H9 (cell line): ENCODE data around the gene PROCA1. TPM values are rescaled to one million over a fixed set of nuclear protein-coding genes. Genes with fewer than 3 reads are reported as not detected.

Experiments
- DNase-seq: peaks from one replicate; pipeline ENCODE4 v3.0.0-alpha.2; 2017
- H2AFZ ChIP-seq: one replicate; pipeline ENCODE4 v1.6.1; 2013; ENCODE audit warnings: mild to moderate bottlenecking, low read length, control low read depth, moderate library complexity
- H2AK5ac ChIP-seq: 2 replicates; pipeline ENCODE4 v1.6.1; 2013; ENCODE audit warnings: low read length, control low read depth, mixed read lengths; ENCODE audit not compliant: insufficient read length
- H2BK120ac ChIP-seq: one replicate; pipeline ENCODE4 v1.6.1; 2013; ENCODE audit warnings: low read depth, mild to moderate bottlenecking, low read length, control low read depth, inconsistent platforms; ENCODE audit not compliant: poor library complexity, severe bottlenecking
- H2BK12ac ChIP-seq: 2 replicates; pipeline ENCODE4 v1.6.1; 2013; ENCODE audit warnings: low read length, control low read depth, mixed read lengths, low read depth; ENCODE audit not compliant: insufficient read length
- H2BK15ac ChIP-seq: 2 replicates; pipeline ENCODE4 v1.6.1; 2013; ENCODE audit warnings: low read depth, low read length, control low read depth
- H2BK20ac ChIP-seq: one replicate; pipeline ENCODE4 v1.6.1; 2013; ENCODE audit warnings: low read depth, mild to moderate bottlenecking, low read length, control low read depth, inconsistent platforms; ENCODE audit not compliant: poor library complexity, severe bottlenecking
- H2BK5ac ChIP-seq: 2 replicates; pipeline ENCODE4 v1.6.1; 2013; ENCODE audit warnings: low read length, control low read depth, mixed read lengths; ENCODE audit not compliant: insufficient read length
- H3K14ac ChIP-seq: 2 replicates; pipeline ENCODE4 v1.6.1; 2013; ENCODE audit warnings: low read length, control low read depth; ENCODE audit not compliant: insufficient read depth
- H3K18ac ChIP-seq: 2 replicates; pipeline ENCODE4 v1.6.1; 2013; ENCODE audit warnings: low read depth, mild to moderate bottlenecking, mixed read lengths, low read length, control low read depth; ENCODE audit not compliant: insufficient read length
- H3K23ac ChIP-seq: 2 replicates; pipeline ENCODE4 v1.6.1; 2013; ENCODE audit warnings: low read length, control low read depth, mixed read lengths, low read depth; ENCODE audit not compliant: insufficient read length
- H3K23me2 ChIP-seq: 2 replicates; pipeline ENCODE4 v1.6.1; 2013; ENCODE audit warnings: low read depth, mild to moderate bottlenecking, mixed read lengths, low read length, control low read depth; ENCODE audit not compliant: insufficient read length, poor library complexity, severe bottlenecking
- H3K27ac ChIP-seq: 2 replicates; pipeline ENCODE4 v1.5.1; 2013; ENCODE audit warnings: low read length, control low read depth, mixed read lengths, low read depth; ENCODE audit not compliant: insufficient read length
- H3K27me3 ChIP-seq: 2 replicates; pipeline ENCODE4 v1.6.1; 2013; ENCODE audit warnings: low read length, control low read depth, inconsistent platforms; ENCODE audit not compliant: insufficient read depth
- H3K4ac ChIP-seq: 2 replicates; pipeline ENCODE4 v1.6.1; 2013; ENCODE audit warnings: low read depth, mild to moderate bottlenecking, control low read depth, inconsistent platforms, low read length, moderate library complexity
- H3K4me1 ChIP-seq: 2 replicates; pipeline ENCODE4 v1.6.1; 2013; ENCODE audit warnings: low read length, control low read depth, inconsistent platforms; ENCODE audit not compliant: insufficient read depth
- H3K4me2 ChIP-seq: 2 replicates; pipeline ENCODE4 v1.6.1; 2013; ENCODE audit warnings: low read length, control low read depth, mixed read lengths; ENCODE audit not compliant: insufficient read length, insufficient read depth
- H3K56ac ChIP-seq: 2 replicates; pipeline ENCODE4 v1.6.1; 2013; ENCODE audit warnings: low read depth, mild to moderate bottlenecking, mixed read lengths, low read length, control low read depth; ENCODE audit not compliant: insufficient read length
- H3K79me1 ChIP-seq: 2 replicates; pipeline ENCODE4 v1.6.1; 2013; ENCODE audit warnings: low read depth, mild to moderate bottlenecking, moderate library complexity, low read length, control low read depth, inconsistent platforms; ENCODE audit not compliant: insufficient read depth, poor library complexity, severe bottlenecking
- H3K79me2 ChIP-seq: 2 replicates; pipeline ENCODE4 v1.6.1; 2013; ENCODE audit warnings: low read length, control low read depth, inconsistent platforms; ENCODE audit not compliant: insufficient read depth
- H3K9ac ChIP-seq: 2 replicates; pipeline ENCODE4 v1.6.1; 2013; ENCODE audit warnings: low read length, control low read depth, mixed read lengths; ENCODE audit not compliant: insufficient read length; ENCODE audit errors: extremely low read depth
- H3K9me3 ChIP-seq: one replicate; pipeline ENCODE4 v1.6.1; 2013; ENCODE audit warnings: low read depth, low read length, inconsistent platforms; ENCODE audit not compliant: control insufficient read depth
- H3T11ph ChIP-seq: one replicate; pipeline ENCODE4 v1.6.1; 2013; ENCODE audit warnings: mild to moderate bottlenecking, low read length, control low read depth, inconsistent platforms
- H4K20me1 ChIP-seq: one replicate; pipeline ENCODE4 v1.6.1; 2013; ENCODE audit not compliant: control insufficient read depth, insufficient read length, insufficient read depth
- H4K5ac ChIP-seq: 2 replicates; pipeline ENCODE4 v1.6.1; 2013; ENCODE audit warnings: low read depth, mild to moderate bottlenecking, mixed read lengths, low read length, control low read depth; ENCODE audit not compliant: insufficient read length
- H4K8ac ChIP-seq: replicated peaks from 2 replicates; pipeline ENCODE4 v1.6.1; 2013; ENCODE audit warnings: low read length, control low read depth, mixed read lengths, low read depth; ENCODE audit not compliant: insufficient read length
- H4K91ac ChIP-seq: 2 replicates; pipeline ENCODE4 v1.6.1; 2013; ENCODE audit warnings: low read depth, mild to moderate bottlenecking, moderate library complexity, mixed read lengths, low read length, control low read depth; ENCODE audit not compliant: insufficient read length
- H3K27ac Mint-ChIP-seq, 3 experiments: 2 replicates in 2 of 3; 3 replicates in 1 of 3; pipeline ENCODE4 v1.8.0; 2020 to 2021; ENCODE audit warnings: mixed read lengths in 3 of 3, mild to moderate bottlenecking in 1 of 3, moderate library complexity in 1 of 3
- H3K27me3 Mint-ChIP-seq: 2 replicates; pipeline ENCODE4 v1.8.0; 2021; ENCODE audit warnings: low read depth, mild to moderate bottlenecking, moderate library complexity, mixed read lengths
- H3K36me3 Mint-ChIP-seq, 3 experiments: 2 replicates in 2 of 3; 3 replicates in 1 of 3; pipeline ENCODE4 v1.8.0; 2020 to 2021; ENCODE audit warnings: low read depth in 3 of 3, mixed read lengths in 3 of 3; ENCODE audit not compliant: insufficient read depth in 1 of 3
- H3K4me1 Mint-ChIP-seq, 2 experiments: 2 replicates each; pipeline ENCODE4 v1.8.0; 2020; ENCODE audit warnings: mixed read lengths in 2 of 2
- H3K4me3 Mint-ChIP-seq, 2 experiments: 2 replicates in 1 of 2; 3 replicates in 1 of 2; pipeline ENCODE4 v1.8.0; 2020 to 2021; ENCODE audit warnings: mild to moderate bottlenecking in 2 of 2, mixed read lengths in 2 of 2, moderate library complexity in 1 of 2
- H3K9me3 Mint-ChIP-seq, 2 experiments: 2 replicates in 1 of 2; 3 replicates in 1 of 2; pipeline ENCODE4 v1.8.0; 2020; ENCODE audit warnings: mild to moderate bottlenecking in 2 of 2, mixed read lengths in 2 of 2, moderate library complexity in 1 of 2
- WGBS: extraction: QIAGEN DNeasy Blood & Tissue Kit; methylation state at CpG from one replicate; pipeline ENCODE4 v1.1.7; 2013; ENCODE audit warnings: missing lambda C conversion rate, low lambda C conversion rate, mixed read lengths; ENCODE audit not compliant: insufficient read length; ENCODE audit errors: extremely low coverage; 5-methylcytosine and 5-hydroxymethylcytosine counted together
- total RNA-seq: library from RNA; stranded (reverse); gene quantifications from 2 replicates; pipeline ENCODE4 v1.2.1, GENCODE V29; 2021
- TF ChIP-seq, protein P1 (sequence below): fragments of 200-600 bp; sonication (generic); conservative IDR thresholded peaks from 3 replicates; pipeline ENCODE4 v1.8.0; 2021; ENCODE audit warnings: antibody characterized with exemption, mild to moderate bottlenecking

The PROCA1 gene
- total RNA-seq, 1 experiment from 2014 or later: 15.0 TPM

DNA sequence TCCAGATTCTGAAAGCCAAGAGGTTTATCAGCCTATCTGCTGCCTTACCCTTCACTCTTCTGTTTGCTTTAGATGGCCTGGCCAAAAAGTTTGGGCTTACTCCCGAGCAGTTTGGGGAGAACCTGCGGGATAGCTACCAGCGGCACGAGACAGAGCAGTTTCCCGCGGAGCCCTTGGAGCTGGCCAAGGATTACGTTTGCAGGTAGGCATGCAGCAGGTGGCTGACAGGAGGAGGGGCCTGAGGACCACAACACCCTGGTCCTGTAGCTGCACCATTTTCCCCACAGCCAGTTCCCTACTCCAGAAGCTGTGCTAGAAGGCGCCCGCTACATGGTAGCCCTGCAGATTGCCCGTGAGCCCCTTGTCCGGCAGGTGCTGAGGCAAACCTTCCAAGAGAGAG is 29.0 kb downstream of the PROCA1 start:
- H4K8ac ChIP-seq: no peak overlapping the region
- no peak overlapping the region for H2BK5ac ChIP-seq
- DNase-seq: no peak
- no peaks in the 10 kb centered on the region for H3K79me1 ChIP-seq
- no peak overlapping the region for H3K14ac ChIP-seq
- no peak overlapping the region for H3K23ac ChIP-seq
- no peaks in the 10 kb centered on the region for H3K4me1 ChIP-seq
- no peak overlapping the region for H4K5ac ChIP-seq
- no peak overlapping the region for H3K18ac ChIP-seq
- no peak overlapping the region for H2AFZ ChIP-seq
- no peak overlapping the region for H2BK15ac ChIP-seq
- no peaks in the 10 kb centered on the region for H4K20me1 ChIP-seq
- H3T11ph ChIP-seq: no peak overlapping the region
- H3K4me2 ChIP-seq: no peak overlapping the region
- H3K9me3 ChIP-seq: no peaks in the 10 kb centered on the region
- no peak overlapping the region for H2BK20ac ChIP-seq
- no peak overlapping the region for H2BK120ac ChIP-seq
- Mint-ChIP-seq H3K4me3 (no peak overlapping the region), H3K27me3 (no peaks in the 10 kb centered on the region), H3K27ac (no peak overlapping the region), H3K9me3 (no peaks in the 10 kb centered on the region), H3K4me1 (no peaks in the 10 kb centered on the region), H3K36me3 (peaks cover 60 to 95% (median 88%) of the 10 kb centered on the region in 3 experiments; a peak in 6 of 7 replicates)
- no CpG with 5 or more reads among the region's 11 CpGs for WGBS
- no peak overlapping the region for H3K9ac ChIP-seq
- no peak overlapping the region for H3K56ac ChIP-seq
- no peak overlapping the region for H2AK5ac ChIP-seq
- TF ChIP-seq, protein P1, sequence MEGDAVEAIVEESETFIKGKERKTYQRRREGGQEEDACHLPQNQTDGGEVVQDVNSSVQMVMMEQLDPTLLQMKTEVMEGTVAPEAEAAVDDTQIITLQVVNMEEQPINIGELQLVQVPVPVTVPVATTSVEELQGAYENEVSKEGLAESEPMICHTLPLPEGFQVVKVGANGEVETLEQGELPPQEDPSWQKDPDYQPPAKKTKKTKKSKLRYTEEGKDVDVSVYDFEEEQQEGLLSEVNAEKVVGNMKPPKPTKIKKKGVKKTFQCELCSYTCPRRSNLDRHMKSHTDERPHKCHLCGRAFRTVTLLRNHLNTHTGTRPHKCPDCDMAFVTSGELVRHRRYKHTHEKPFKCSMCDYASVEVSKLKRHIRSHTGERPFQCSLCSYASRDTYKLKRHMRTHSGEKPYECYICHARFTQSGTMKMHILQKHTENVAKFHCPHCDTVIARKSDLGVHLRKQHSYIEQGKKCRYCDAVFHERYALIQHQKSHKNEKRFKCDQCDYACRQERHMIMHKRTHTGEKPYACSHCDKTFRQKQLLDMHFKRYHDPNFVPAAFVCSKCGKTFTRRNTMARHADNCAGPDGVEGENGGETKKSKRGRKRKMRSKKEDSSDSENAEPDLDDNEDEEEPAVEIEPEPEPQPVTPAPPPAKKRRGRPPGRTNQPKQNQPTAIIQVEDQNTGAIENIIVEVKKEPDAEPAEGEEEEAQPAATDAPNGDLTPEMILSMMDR: no peak
- no peaks in the 10 kb centered on the region for H3K79me2 ChIP-seq
- H2BK12ac ChIP-seq: no peak overlapping the region
- no peak overlapping the region for H3K4ac ChIP-seq
- no peak overlapping the region for H3K27ac ChIP-seq
- no peak overlapping the region for H4K91ac ChIP-seq
- H3K27me3 ChIP-seq: peaks cover 1% of the 10 kb centered on the region; the same call in 1 of the 2 replicates
- no peaks in the 10 kb centered on the region for H3K23me2 ChIP-seq
